ENCODE data around the gene GZMM.

Gene GZMM

DNA sequence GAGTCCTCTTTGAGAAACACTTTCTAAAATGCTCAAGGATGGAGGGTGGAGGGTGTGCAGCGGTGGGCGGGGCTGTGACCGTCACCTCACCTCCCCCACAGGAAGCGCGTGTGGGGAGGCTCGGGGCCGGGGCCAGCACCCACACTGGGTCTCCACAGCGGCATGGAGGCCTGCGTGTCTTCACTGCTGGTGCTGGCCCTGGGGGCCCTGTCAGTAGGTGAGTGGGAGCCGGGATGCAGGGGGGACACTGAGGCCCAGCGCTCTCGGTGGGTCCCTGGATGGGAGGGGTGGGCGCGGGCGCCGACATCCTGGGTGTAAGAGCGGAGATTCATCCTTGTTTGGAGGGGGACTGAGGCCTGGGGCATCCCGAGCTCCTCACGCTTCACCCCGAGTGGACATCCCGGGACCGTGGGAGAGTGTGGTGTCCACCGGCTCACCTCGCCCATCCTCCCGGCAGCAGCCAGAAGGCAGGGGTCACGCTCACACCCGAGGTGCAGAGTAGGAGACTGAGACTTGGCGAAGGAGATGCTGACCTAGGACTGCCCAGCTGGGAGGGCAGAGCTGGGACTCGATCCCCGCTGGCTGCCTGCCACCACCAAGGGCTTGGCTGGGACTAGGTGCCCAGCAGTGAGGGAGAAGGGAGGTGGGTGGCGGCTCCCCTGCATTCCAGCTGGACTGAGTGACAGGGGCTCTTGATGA is at the start of gene GZMM:
Gene GZMM (plus strand): TSS at position 144 of the 699 bp plus-strand sequence. CDS start 19 bp downstream, at position 163.
- peak; percentile 49 for DNase-seq (ENCODE audit: low read depth)

DNA sequence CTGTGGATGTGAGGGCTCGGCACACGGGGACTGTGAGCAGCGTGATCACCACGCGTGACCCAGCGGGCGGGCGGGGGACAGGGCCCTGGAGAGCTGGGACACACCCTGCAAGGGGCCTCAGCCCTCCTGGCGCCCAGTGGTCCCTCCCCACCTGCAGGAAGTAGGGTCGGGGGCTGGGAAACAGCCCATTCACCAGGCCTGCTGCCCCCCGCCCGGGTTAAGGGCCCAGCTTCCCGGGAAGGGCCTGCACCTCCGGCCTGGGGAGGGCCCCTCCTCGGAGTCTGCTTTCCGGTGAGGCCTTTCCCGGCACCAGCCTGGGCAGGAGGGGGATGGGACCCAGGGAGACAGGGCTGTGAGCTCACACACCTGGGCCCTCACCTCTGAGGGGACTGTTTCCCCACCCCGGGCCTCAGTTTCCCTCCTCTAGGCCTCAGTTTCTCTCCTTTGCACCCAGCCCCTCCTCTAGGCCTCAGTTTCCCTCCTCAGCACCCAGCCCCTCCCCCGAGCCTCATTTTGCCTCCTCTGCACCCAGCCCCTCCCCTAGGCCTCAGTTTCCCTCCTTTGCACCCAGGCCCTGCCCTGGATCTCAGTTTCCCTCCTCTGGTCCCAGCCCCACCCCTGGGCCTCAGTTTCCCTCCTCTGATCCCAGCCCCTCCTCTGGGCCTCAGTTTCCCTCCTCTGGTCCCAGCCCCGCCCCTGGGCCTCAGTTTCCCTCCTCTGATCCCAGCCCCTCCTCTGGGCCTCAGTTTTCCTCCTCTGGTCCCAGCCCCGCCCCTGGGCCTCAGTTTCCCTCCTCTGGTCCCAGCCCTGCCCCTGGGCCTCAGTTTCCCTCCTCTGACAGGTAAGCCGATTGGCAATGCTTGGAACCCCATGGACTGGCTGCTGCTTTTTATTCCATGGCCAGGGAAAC is 49.4 kb upstream of the GZMM start:
- DNase-seq (ENCODE audit: low read depth) = no peak

DNA sequence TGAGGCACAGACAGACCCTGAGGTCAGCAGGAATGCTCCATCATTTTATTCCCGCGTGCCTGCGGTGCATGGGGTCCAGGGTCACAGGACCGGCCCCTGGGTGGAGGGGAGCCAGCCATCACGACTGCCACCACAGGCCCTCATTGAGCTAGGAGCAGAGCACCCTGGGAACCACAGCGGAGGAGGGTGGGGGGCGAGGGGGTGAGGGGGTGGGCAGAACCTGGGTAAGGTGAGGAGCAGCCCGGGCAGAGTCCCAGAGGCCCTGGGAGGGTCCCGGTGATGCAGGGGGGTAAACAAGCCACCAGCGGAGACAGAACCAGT is 48.8 kb upstream of the GZMM start:
- no peak for DNase-seq (ENCODE audit: low read depth)

- DNase-seq (ENCODE audit: low read depth) = no peak
These were observed 48.3 kb upstream of the GZMM start for GRCh38 chr19:495402-496111.

- no peak for DNase-seq (ENCODE audit: low read depth)
These were observed 47.7 kb upstream of the GZMM start, which contains the start of gene MADCAM1 for GRCh38 chr19:496112-496665. TSS of gene MADCAM1 (plus strand) at chr19:496486. CDS start at chr19:496500, 14 bp downstream.

GRCh38 chr19:496986-497385 is 46.9 kb upstream of the GZMM start:
- no peak for DNase-seq (ENCODE audit: low read depth)

DNA sequence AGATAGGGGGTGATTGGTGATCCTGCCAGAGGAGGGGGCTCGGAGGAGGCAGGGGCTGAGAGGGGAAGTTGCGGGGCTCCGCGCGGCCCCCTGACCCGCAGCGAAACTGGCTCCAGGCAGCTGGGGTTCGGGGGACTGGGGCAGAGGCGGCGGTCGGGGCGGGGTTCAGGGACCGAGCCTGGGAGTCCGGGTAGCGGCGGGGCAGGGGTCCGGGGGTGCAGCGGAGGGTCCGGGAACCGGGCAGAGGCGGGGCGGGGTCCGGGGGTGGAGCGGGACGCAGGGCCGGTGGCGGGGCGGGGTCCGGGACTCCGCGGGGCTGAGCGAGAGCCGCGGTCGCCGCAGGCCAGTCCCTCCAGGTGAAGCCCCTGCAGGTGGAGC is 46.4 kb upstream of the GZMM start:
- no peak for DNase-seq (ENCODE audit: low read depth)

DNA sequence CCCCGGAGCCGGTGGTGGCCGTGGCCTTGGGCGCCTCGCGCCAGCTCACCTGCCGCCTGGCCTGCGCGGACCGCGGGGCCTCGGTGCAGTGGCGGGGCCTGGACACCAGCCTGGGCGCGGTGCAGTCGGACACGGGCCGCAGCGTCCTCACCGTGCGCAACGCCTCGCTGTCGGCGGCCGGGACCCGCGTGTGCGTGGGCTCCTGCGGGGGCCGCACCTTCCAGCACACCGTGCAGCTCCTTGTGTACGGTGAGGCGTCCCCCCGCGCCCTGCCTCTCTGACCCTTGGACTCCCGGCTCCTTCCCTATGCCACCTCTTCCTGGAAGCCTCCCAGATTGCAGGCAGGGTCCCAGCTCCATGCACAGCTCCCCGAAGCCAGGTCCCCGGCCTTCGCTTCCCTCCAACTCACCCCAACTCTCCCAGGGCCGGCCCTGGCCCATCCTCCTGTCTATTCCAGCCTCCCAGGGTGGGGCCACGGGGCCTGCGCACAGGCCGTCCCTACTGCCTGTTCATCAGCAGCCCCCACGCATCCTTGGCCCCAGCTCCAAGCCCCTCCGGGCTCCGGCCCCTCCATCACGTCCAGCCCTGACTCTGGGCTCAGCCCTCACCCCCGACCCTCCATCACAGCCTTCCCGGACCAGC is 45.9 kb upstream of the GZMM start:
- DNase-seq (ENCODE audit: low read depth) = no peak

DNA sequence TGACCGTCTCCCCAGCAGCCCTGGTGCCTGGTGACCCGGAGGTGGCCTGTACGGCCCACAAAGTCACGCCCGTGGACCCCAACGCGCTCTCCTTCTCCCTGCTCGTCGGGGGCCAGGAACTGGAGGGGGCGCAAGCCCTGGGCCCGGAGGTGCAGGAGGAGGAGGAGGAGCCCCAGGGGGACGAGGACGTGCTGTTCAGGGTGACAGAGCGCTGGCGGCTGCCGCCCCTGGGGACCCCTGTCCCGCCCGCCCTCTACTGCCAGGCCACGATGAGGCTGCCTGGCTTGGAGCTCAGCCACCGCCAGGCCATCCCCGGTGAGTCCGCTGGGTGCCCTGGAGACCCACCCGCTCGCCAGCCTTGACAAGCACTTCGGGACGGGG is 45.4 kb upstream of the GZMM start:
- no peak for DNase-seq (ENCODE audit: low read depth)

DNA sequence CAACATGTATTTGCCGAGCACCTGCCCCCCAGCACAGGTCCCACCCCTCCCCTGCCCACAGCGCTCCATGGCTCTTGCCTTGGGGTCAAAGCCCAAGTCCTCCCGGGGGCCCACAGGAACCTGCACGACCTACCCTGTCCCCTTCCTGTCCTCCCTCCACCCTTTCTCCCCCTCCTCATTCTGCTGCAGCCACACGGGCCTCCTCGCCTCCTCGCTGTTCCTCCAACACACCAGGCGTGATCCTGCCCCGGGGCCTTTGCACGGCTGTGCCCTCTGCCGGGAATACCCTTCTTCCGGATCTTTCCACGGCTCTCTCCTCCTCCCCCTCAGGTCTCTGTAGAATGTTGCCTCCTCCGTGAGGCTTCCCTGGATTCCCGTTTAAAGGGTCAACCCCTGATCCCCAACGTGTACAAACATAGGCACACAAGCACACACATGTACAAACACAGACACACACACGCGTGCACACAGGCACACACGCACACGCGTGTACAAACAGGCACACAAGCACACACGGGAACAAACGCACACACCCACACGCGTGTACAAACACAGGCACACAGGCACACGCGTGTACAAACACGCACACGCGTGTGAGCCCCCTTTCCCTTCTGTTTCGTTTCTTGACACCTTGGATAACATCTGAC is 44.8 kb upstream of the GZMM start:
- DNase-seq (ENCODE audit: low read depth) = no peak

- no peak for DNase-seq (ENCODE audit: low read depth)
These were observed 42.2 kb upstream of the GZMM start for GRCh38 chr19:501646-502045.

DNA sequence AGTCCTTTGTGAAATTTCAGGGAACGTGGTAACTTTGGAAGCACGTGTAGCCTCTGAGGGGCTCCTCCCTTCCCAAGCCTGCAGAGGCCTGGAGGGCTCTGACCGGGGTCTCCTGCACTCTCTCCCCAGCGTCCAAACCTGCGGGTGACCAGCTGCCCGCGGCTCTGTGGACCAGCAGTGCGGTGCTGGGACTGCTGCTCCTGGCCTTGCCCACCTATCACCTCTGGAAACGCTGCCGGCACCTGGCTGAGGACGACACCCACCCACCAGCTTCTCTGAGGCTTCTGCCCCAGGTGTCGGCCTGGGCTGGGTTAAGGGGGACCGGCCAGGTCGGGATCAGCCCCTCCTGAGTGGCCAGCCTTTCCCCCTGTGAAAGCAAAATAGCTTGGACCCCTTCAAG is 39.2 kb upstream of the GZMM start:
- no peak for DNase-seq (ENCODE audit: low read depth)

DNA sequence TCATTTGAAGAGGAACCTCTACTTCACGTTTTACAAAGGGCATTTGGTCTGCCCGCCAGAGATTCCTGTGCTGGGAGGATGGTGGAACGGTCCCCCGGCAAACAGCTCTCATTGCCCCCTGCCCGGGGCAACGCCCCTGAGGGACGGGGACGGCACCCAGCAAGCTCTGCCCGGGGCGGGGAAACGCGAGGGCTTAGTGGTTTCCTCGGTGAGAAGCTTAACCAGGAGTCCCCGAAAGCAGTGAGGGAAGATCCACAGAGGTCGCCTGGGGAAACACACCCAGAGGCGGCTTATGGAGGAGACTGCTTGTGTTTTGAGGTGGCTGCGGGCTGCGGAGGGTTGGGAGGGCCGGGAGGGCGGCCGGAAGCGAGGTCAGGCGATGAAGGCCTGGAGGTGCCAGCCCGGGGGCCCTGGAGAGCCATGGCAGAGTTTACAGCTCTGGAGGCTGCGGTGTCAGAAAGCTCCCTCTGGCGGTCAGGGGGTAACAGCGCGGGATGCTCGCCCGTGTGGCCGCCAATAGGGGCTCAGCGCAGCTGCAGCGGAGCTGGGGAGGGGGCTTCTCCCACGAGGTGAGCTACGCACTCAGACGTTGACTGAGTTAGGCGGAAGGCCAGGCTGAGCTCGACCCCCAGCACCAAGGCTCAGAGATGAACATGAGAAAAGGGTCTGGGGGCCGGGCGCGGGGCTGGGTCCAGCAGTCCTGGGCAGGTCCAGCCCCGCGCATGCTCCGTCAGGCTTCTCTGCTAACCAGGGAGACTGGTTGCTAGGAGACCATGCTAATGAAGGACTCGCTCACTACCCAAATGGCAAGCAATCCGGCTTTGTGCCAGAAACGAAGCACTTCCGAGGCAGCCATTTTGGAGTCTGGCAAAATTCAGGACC is 37.2 kb upstream of the GZMM start:
- DNase-seq (ENCODE audit: low read depth) = peak; percentile 82

DNA sequence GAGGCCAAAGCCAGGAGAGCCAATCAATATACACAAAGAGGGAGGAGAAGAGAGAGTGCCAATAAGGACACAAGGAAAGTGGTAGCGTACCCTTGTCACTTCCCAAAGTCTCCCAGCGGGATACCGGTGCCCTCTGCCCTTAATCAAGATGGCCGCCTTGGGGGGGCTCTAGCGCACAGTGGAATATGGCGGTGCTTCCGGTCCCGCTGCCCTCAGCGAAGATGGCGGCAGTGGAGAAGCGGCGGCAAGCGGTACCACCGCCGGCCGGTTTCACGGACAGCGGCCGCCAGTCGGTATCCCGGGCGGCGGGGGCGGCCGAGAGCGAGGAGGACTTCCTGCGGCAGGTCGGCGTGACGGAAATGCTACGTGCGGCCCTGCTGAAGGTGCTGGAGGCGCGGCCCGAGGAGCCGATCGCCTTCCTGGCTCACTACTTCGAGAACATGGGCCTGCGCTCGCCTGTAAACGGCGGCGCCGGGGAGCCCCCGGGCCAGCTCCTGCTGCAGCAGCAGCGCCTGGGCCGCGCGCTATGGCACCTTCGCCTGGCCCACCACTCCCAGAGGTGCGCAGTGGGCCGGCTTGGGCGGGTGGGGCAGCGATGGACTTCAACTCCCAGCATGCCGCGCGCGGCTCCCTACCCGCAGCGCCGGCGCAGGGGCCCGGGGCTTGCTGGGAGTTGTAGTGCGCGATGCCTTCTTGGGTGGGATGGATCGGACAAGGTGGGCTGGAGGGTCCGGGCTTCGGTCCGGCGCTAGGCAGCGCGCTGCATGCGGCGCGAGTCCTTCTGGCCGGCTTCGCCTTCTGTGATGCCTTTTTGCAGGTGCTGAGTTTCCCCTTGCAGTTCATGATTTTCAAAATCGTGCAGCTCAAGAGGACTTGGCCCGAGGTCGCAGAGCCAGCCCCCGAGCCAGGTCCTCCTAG is 36.3 kb upstream of the GZMM start, which contains the start of gene TPGS1:
Gene TPGS1 (plus strand): TSS at position 212 of the 918 bp plus-strand sequence. CDS start 10 bp downstream, at position 222.
- peak; percentile 66 for DNase-seq (ENCODE audit: low read depth)

- DNase-seq (ENCODE audit: low read depth) = no peak
These were observed 35.4 kb upstream of the GZMM start for GRCh38 chr19:508204-509150.

GRCh38 chr19:510606-511100 is 33.2 kb upstream of the GZMM start:
- peak; percentile 73 for DNase-seq (ENCODE audit: low read depth)

DNA sequence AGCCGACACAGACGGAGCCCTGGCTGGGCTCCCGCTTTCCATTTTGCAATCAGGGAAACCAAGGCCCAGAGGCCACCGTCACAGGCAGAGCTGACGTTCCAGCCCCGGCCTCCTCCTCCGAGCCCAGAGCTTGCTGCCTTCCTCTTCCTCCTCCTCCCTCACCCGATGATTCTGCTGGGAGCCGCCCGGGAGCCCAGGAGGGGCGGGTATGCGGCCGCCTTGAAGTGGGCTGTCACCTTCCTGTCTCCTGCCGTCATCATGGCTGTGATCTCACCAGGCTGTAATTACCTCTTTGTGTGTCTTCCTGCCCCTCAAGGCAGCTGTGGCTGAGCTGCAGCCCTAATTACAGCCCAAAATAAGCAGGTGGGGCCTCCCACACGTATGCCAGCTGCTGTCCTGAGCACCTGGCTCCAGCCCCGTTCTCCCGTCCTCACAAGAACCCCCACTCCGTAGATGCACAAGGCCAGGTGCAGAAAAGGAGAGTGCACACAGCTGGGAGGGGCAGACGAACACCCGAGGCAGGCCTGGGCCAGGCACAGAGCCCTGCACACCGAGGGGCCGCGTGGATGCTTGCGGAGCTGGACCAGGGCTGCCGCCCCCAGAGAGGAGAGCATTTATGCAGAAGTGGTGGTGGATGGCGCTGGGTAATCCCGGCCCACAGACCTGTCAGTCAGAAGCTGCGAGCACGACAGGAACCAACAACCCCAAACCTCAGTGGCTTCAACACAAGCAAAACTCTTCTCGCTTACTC is 32.6 kb upstream of the GZMM start:
- peak; percentile 42 for DNase-seq (ENCODE audit: low read depth)
